HL-60/S4 treated with retinoic acid at 250 ng/mL for 4 days and 3 days (cell line): ENCODE data around the gene FCER2.

Experiments used
- in situ Hi-C: fragments of 300-500 bp; cut with MboI; formaldehyde crosslinking; loops from 2 replicates; pipeline ENCODE4 v1.7.0; 2022; ENCODE audit warnings: low sequenced_read_pairs

Gene FCER2

GRCh38 chr19:7679771-7680605 lies 21.9 kb downstream of the FCER2 start:
- in situ Hi-C loops = no loop called here

- in situ Hi-C loops = no loop called here
These were observed 22.8 kb downstream of the FCER2 start for GRCh38 chr19:7678971-7679751.

GRCh38 chr19:7677669-7678311 lies 24.1 kb downstream of the FCER2 start:
- in situ Hi-C loops = no loop called here

GRCh38 chr19:7676854-7677253 lies 25.1 kb downstream of the FCER2 start, which contains the start of gene MCEMP1:
MCEMP1 (plus strand) TSS chr19:7677090; CDS start chr19:7677121, 31 bp downstream.
- in situ Hi-C loops = no loop called here

GRCh38 chr19:7676376-7676775 lies 25.6 kb downstream of the FCER2 start:
- in situ Hi-C loops = no loop called here

GRCh38 chr19:7674010-7675005 lies 27.6 kb downstream of the FCER2 start:
- in situ Hi-C loops = no loop called here

- in situ Hi-C loops = no loop called here
These were observed 29.4 kb downstream of the FCER2 start for GRCh38 chr19:7672522-7672921.

- in situ Hi-C loops = no loop called here
These were observed 31.1 kb downstream of the FCER2 start for GRCh38 chr19:7670790-7671189.

GRCh38 chr19:7670150-7670783 lies 31.7 kb downstream of the FCER2 start:
- in situ Hi-C loops = no loop called here

- in situ Hi-C loops = no loop called here
These were observed 32.3 kb downstream of the FCER2 start for GRCh38 chr19:7669641-7670040.

- in situ Hi-C loops = no loop called here
These were observed 33.1 kb downstream of the FCER2 start, which contains the start of gene RETN for GRCh38 chr19:7668842-7669241. RETN (plus strand) TSS chr19:7669049; CDS start chr19:7669327, 278 bp downstream.

GRCh38 chr19:7665076-7665475 lies 36.9 kb downstream of the FCER2 start:
- in situ Hi-C loops = no loop called here

GRCh38 chr19:7663706-7664105 lies 38.2 kb downstream of the FCER2 start:
- in situ Hi-C loops = no loop called here

GRCh38 chr19:7662657-7663056 lies 39.3 kb downstream of the FCER2 start:
- in situ Hi-C loops = no loop called here

- in situ Hi-C loops = no loop called here
These were observed 40.0 kb downstream of the FCER2 start for GRCh38 chr19:7661744-7662538.

GRCh38 chr19:7658219-7658686 lies 43.7 kb downstream of the FCER2 start:
- in situ Hi-C loops = no loop called here

- in situ Hi-C loops = no loop called here
These were observed 44.7 kb downstream of the FCER2 start for GRCh38 chr19:7657131-7657751.

- in situ Hi-C loops = no loop called here
These were observed 46.4 kb downstream of the FCER2 start for GRCh38 chr19:7655581-7655980.
